Upper lobe of left lung (tissue), 6 donors: ENCODE results near the gene UST. TPM values are rescaled to one million over a fixed set of nuclear protein-coding genes. Genes with fewer than 3 reads are reported as not detected.

ENCODE experiments used
- ATAC-seq, 2 donors: fragments of 200-7000 bp; cut with Tn5 transposase; one replicate each; pipeline ENCODE4 v1.9.1; 2022; ENCODE audit warnings: mild to moderate bottlenecking in 2 of 2, moderate library complexity in 2 of 2; ENCODE audit not compliant: low FRiP score in 2 of 2
- DNase-seq, 2 donors: peaks; one replicate each; pipeline ENCODE4 v3.0.0-alpha.2; 2019 to 2020
- H3K27ac ChIP-seq, 4 donors: fragments of 200-600 bp; sonication (generic); one replicate each; pipeline ENCODE4 v1.5.1; 2016 to 2019
- H3K27me3 ChIP-seq, 4 donors: fragments of 200-600 bp; sonication (generic); one replicate each; pipeline ENCODE4 v1.5.1; 2017 to 2019
- H3K36me3 ChIP-seq, 4 donors: fragments of 200-600 bp; sonication (generic); one replicate each; pipeline ENCODE4 v1.5.1; 2016 to 2019
- H3K4me1 ChIP-seq, 4 donors: fragments of 200-600 bp; sonication (generic); one replicate each; pipeline ENCODE4 v1.5.1; 2018 to 2019
- H3K4me3 ChIP-seq, 4 donors: fragments of 200-600 bp; sonication (generic); one replicate each; pipeline ENCODE4 v1.5.1; 2017 to 2019; ENCODE audit warnings: mild to moderate bottlenecking in 2 of 4, moderate library complexity in 1 of 4
- H3K9me3 ChIP-seq, 4 donors: fragments of 200-600 bp; sonication (generic); one replicate each; pipeline ENCODE4 v1.5.1; 2018 to 2019
- CTCF ChIP-seq, 6 experiments: fragments of 450-650 bp in 4 of 6; fragments of 200-600 bp in 2 of 6; sonication (generic) in 2 of 6; IDR thresholded peaks; one replicate each; pipeline ENCODE4 v1.5.1; 2016 to 2019; ENCODE audit warnings: antibody characterized with exemption in 6 of 6
- EP300 ChIP-seq, 4 donors: sonication (generic); formaldehyde crosslinking; IDR thresholded peaks; one replicate each; pipeline ENCODE4 v1.5.1; 2017; ENCODE audit warnings: antibody characterized with exemption in 4 of 4, control low read depth in 2 of 4
- POLR2A ChIP-seq, 4 donors: fragments of 450-650 bp; IDR thresholded peaks; one replicate each; pipeline ENCODE4 v1.5.1; 2016 to 2017; ENCODE audit warnings: antibody characterized with exemption in 4 of 4, mild to moderate bottlenecking in 2 of 4
- POLR2AphosphoS5 ChIP-seq, 2 donors: sonication (generic); formaldehyde crosslinking; IDR thresholded peaks; one replicate each; pipeline ENCODE4 v1.5.1; 2017; ENCODE audit warnings: antibody characterized with exemption in 2 of 2
- whole genome bisulfite sequencing, 2 donors: methylation state at CpG; one replicate each; pipeline ENCODE4 v1.1.5; 2017 to 2018; 5-methylcytosine and 5-hydroxymethylcytosine counted together
- total RNA-seq, 6 donors: library from RNA; depleted of rRNA in 4 of 6; stranded (reverse); fragments of >200 nt in 4 of 6; gene quantifications; one replicate each; pipeline versions ENCODE4 v1.1.0 to v1.2.1, GENCODE V29; 2016 to 2021
- donor health status: DM: no; HTN: no; CAD: no; lungs with moderate emphysema.
- donor health status: DM: no; HTN: yes; CAD: no; lungs with severe emphysema.

The UST gene
- total RNA-seq, 6 donors from 2014 or later, result 10.2 to 21.6 (median 14.2) TPM

GRCh38 chr6:148932208-148932607, 185.4 kb downstream of the UST start:
- no peak for TF ChIP-seq CTCF (IDR thresholded peaks at IDR 0.05)
- 50 to 87% methylated on average over 1 of the region's 1 CpG for WGBS, 2 donors
- Histone ChIP-seq H3K4me3 (no peak overlapping the region), H3K4me1 (no peaks in the 10 kb centered on the region), H3K27me3 (no peaks in the 10 kb centered on the region), H3K9me3 (no peaks in the 10 kb centered on the region), H3K36me3 (no peaks in the 10 kb centered on the region), H3K27ac (no peak overlapping the region)
- no peak for ATAC-seq
- DNase-seq, result no peak

GRCh38 chr6:148932731-148933130, 185.9 kb downstream of the UST start:
- Histone ChIP-seq H3K4me3 (no peak overlapping the region), H3K27me3 (no peaks in the 10 kb centered on the region), H3K36me3 (no peaks in the 10 kb centered on the region), H3K4me1 (no peaks in the 10 kb centered on the region), H3K27ac (no peak overlapping the region), H3K9me3 (no peaks in the 10 kb centered on the region)
- TF ChIP-seq POLR2A (IDR thresholded peaks at IDR 0.05), result no peak
- TF ChIP-seq EP300 (IDR thresholded peaks at IDR 0.05), result no peak
- TF ChIP-seq POLR2AphosphoS5 (IDR thresholded peaks at IDR 0.05), result no peak
- TF ChIP-seq CTCF (IDR thresholded peaks at IDR 0.05), result no peak
- no peak for ATAC-seq
- 69 to 82% methylated on average over 4 of the region's 4 CpGs for WGBS, 2 donors
- DNase-seq, result no peak

- DNase-seq (peak in 1 of 2 donors; percentile 65), ATAC-seq (peak; percentile 65 to 72)
- Histone ChIP-seq H3K4me3 (no peak overlapping the region), H3K4me1 (no peaks in the 10 kb centered on the region), H3K27ac (no peak overlapping the region), H3K36me3 (no peaks in the 10 kb centered on the region), H3K9me3 (no peaks in the 10 kb centered on the region), H3K27me3 (no peaks in the 10 kb centered on the region)
- TF ChIP-seq CTCF (IDR thresholded peaks at IDR 0.05), result no peak
- TF ChIP-seq POLR2AphosphoS5 (IDR thresholded peaks at IDR 0.05), result no peak
- no peak for TF ChIP-seq EP300 (IDR thresholded peaks at IDR 0.05)
- no peak for TF ChIP-seq POLR2A (IDR thresholded peaks at IDR 0.05)
- WGBS, 2 donors, result 50 to 56% methylated on average over 4 of the region's 4 CpGs
Measured at GRCh38 chr6:148934539-148934938, 187.7 kb downstream of the UST start.

GRCh38 chr6:148934961-148935360, 188.1 kb downstream of the UST start:
- DNase-seq, result no peak

More at GRCh38 chr6:148934961-148935360, 188.1 kb downstream of the UST start:
- ATAC-seq, result peak in 1 of 2 donors; percentile 25
- Histone ChIP-seq H3K9me3 (no peaks in the 10 kb centered on the region), H3K27ac (no peak overlapping the region), H3K4me1 (no peaks in the 10 kb centered on the region), H3K4me3 (no peak overlapping the region), H3K27me3 (no peaks in the 10 kb centered on the region), H3K36me3 (no peaks in the 10 kb centered on the region)
- 52 to 77% methylated on average over 3 of the region's 3 CpGs for WGBS, 2 donors
- TF ChIP-seq CTCF (IDR thresholded peaks at IDR 0.05), result no peak
- TF ChIP-seq EP300 (IDR thresholded peaks at IDR 0.05), result no peak
- no peak for TF ChIP-seq POLR2AphosphoS5 (IDR thresholded peaks at IDR 0.05)
- no peak for TF ChIP-seq POLR2A (IDR thresholded peaks at IDR 0.05)
